H9 (cell line): ENCODE results near the gene SRBD1. TPM values are rescaled to one million over a fixed set of nuclear protein-coding genes. Genes with fewer than 3 reads are reported as not detected.

Source experiments
- DNase-seq: peaks from one replicate; pipeline ENCODE4 v3.0.0-alpha.2; 2017
- H2AFZ ChIP-seq: one replicate; pipeline ENCODE4 v1.6.1; 2013; ENCODE audit warnings: mild to moderate bottlenecking, low read length, control low read depth, moderate library complexity
- H2AK5ac ChIP-seq: 2 replicates; pipeline ENCODE4 v1.6.1; 2013; ENCODE audit warnings: low read length, control low read depth, mixed read lengths; ENCODE audit not compliant: insufficient read length
- H2BK120ac ChIP-seq: one replicate; pipeline ENCODE4 v1.6.1; 2013; ENCODE audit warnings: low read depth, mild to moderate bottlenecking, low read length, control low read depth, inconsistent platforms; ENCODE audit not compliant: poor library complexity, severe bottlenecking
- H2BK12ac ChIP-seq: 2 replicates; pipeline ENCODE4 v1.6.1; 2013; ENCODE audit warnings: low read length, control low read depth, mixed read lengths, low read depth; ENCODE audit not compliant: insufficient read length
- H2BK15ac ChIP-seq: 2 replicates; pipeline ENCODE4 v1.6.1; 2013; ENCODE audit warnings: low read depth, low read length, control low read depth
- H2BK20ac ChIP-seq: one replicate; pipeline ENCODE4 v1.6.1; 2013; ENCODE audit warnings: low read depth, mild to moderate bottlenecking, low read length, control low read depth, inconsistent platforms; ENCODE audit not compliant: poor library complexity, severe bottlenecking
- H2BK5ac ChIP-seq: 2 replicates; pipeline ENCODE4 v1.6.1; 2013; ENCODE audit warnings: low read length, control low read depth, mixed read lengths; ENCODE audit not compliant: insufficient read length
- H3K14ac ChIP-seq: 2 replicates; pipeline ENCODE4 v1.6.1; 2013; ENCODE audit warnings: low read length, control low read depth; ENCODE audit not compliant: insufficient read depth
- H3K18ac ChIP-seq: 2 replicates; pipeline ENCODE4 v1.6.1; 2013; ENCODE audit warnings: low read depth, mild to moderate bottlenecking, mixed read lengths, low read length, control low read depth; ENCODE audit not compliant: insufficient read length
- H3K23ac ChIP-seq: 2 replicates; pipeline ENCODE4 v1.6.1; 2013; ENCODE audit warnings: low read length, control low read depth, mixed read lengths, low read depth; ENCODE audit not compliant: insufficient read length
- H3K23me2 ChIP-seq: 2 replicates; pipeline ENCODE4 v1.6.1; 2013; ENCODE audit warnings: low read depth, mild to moderate bottlenecking, mixed read lengths, low read length, control low read depth; ENCODE audit not compliant: insufficient read length, poor library complexity, severe bottlenecking
- H3K27ac ChIP-seq: 2 replicates; pipeline ENCODE4 v1.5.1; 2013; ENCODE audit warnings: low read length, control low read depth, mixed read lengths, low read depth; ENCODE audit not compliant: insufficient read length
- H3K27me3 ChIP-seq: 2 replicates; pipeline ENCODE4 v1.6.1; 2013; ENCODE audit warnings: low read length, control low read depth, inconsistent platforms; ENCODE audit not compliant: insufficient read depth
- H3K4ac ChIP-seq: 2 replicates; pipeline ENCODE4 v1.6.1; 2013; ENCODE audit warnings: low read depth, mild to moderate bottlenecking, control low read depth, inconsistent platforms, low read length, moderate library complexity
- H3K4me1 ChIP-seq: 2 replicates; pipeline ENCODE4 v1.6.1; 2013; ENCODE audit warnings: low read length, control low read depth, inconsistent platforms; ENCODE audit not compliant: insufficient read depth
- H3K4me2 ChIP-seq: 2 replicates; pipeline ENCODE4 v1.6.1; 2013; ENCODE audit warnings: low read length, control low read depth, mixed read lengths; ENCODE audit not compliant: insufficient read length, insufficient read depth
- H3K56ac ChIP-seq: 2 replicates; pipeline ENCODE4 v1.6.1; 2013; ENCODE audit warnings: low read depth, mild to moderate bottlenecking, mixed read lengths, low read length, control low read depth; ENCODE audit not compliant: insufficient read length
- H3K79me1 ChIP-seq: 2 replicates; pipeline ENCODE4 v1.6.1; 2013; ENCODE audit warnings: low read depth, mild to moderate bottlenecking, moderate library complexity, low read length, control low read depth, inconsistent platforms; ENCODE audit not compliant: insufficient read depth, poor library complexity, severe bottlenecking
- H3K79me2 ChIP-seq: 2 replicates; pipeline ENCODE4 v1.6.1; 2013; ENCODE audit warnings: low read length, control low read depth, inconsistent platforms; ENCODE audit not compliant: insufficient read depth
- H3K9ac ChIP-seq: 2 replicates; pipeline ENCODE4 v1.6.1; 2013; ENCODE audit warnings: low read length, control low read depth, mixed read lengths; ENCODE audit not compliant: insufficient read length; ENCODE audit errors: extremely low read depth
- H3K9me3 ChIP-seq: one replicate; pipeline ENCODE4 v1.6.1; 2013; ENCODE audit warnings: low read depth, low read length, inconsistent platforms; ENCODE audit not compliant: control insufficient read depth
- H3T11ph ChIP-seq: one replicate; pipeline ENCODE4 v1.6.1; 2013; ENCODE audit warnings: mild to moderate bottlenecking, low read length, control low read depth, inconsistent platforms
- H4K20me1 ChIP-seq: one replicate; pipeline ENCODE4 v1.6.1; 2013; ENCODE audit not compliant: control insufficient read depth, insufficient read length, insufficient read depth
- H4K5ac ChIP-seq: 2 replicates; pipeline ENCODE4 v1.6.1; 2013; ENCODE audit warnings: low read depth, mild to moderate bottlenecking, mixed read lengths, low read length, control low read depth; ENCODE audit not compliant: insufficient read length
- H4K8ac ChIP-seq: replicated peaks from 2 replicates; pipeline ENCODE4 v1.6.1; 2013; ENCODE audit warnings: low read length, control low read depth, mixed read lengths, low read depth; ENCODE audit not compliant: insufficient read length
- H4K91ac ChIP-seq: 2 replicates; pipeline ENCODE4 v1.6.1; 2013; ENCODE audit warnings: low read depth, mild to moderate bottlenecking, moderate library complexity, mixed read lengths, low read length, control low read depth; ENCODE audit not compliant: insufficient read length
- H3K27ac Mint-ChIP-seq, 3 experiments: 2 replicates in 2 of 3; 3 replicates in 1 of 3; pipeline ENCODE4 v1.8.0; 2020 to 2021; ENCODE audit warnings: mixed read lengths in 3 of 3, mild to moderate bottlenecking in 1 of 3, moderate library complexity in 1 of 3
- H3K27me3 Mint-ChIP-seq: 2 replicates; pipeline ENCODE4 v1.8.0; 2021; ENCODE audit warnings: low read depth, mild to moderate bottlenecking, moderate library complexity, mixed read lengths
- H3K36me3 Mint-ChIP-seq, 3 experiments: 2 replicates in 2 of 3; 3 replicates in 1 of 3; pipeline ENCODE4 v1.8.0; 2020 to 2021; ENCODE audit warnings: low read depth in 3 of 3, mixed read lengths in 3 of 3; ENCODE audit not compliant: insufficient read depth in 1 of 3
- H3K4me1 Mint-ChIP-seq, 2 experiments: 2 replicates each; pipeline ENCODE4 v1.8.0; 2020; ENCODE audit warnings: mixed read lengths in 2 of 2
- H3K4me3 Mint-ChIP-seq, 2 experiments: 2 replicates in 1 of 2; 3 replicates in 1 of 2; pipeline ENCODE4 v1.8.0; 2020 to 2021; ENCODE audit warnings: mild to moderate bottlenecking in 2 of 2, mixed read lengths in 2 of 2, moderate library complexity in 1 of 2
- H3K9me3 Mint-ChIP-seq, 2 experiments: 2 replicates in 1 of 2; 3 replicates in 1 of 2; pipeline ENCODE4 v1.8.0; 2020; ENCODE audit warnings: mild to moderate bottlenecking in 2 of 2, mixed read lengths in 2 of 2, moderate library complexity in 1 of 2
- WGBS: extraction: QIAGEN DNeasy Blood & Tissue Kit; methylation state at CpG from one replicate; pipeline ENCODE4 v1.1.7; 2013; ENCODE audit warnings: missing lambda C conversion rate, low lambda C conversion rate, mixed read lengths; ENCODE audit not compliant: insufficient read length; ENCODE audit errors: extremely low coverage; 5-methylcytosine and 5-hydroxymethylcytosine counted together
- total RNA-seq: library from RNA; stranded (reverse); gene quantifications from 2 replicates; pipeline ENCODE4 v1.2.1, GENCODE V29; 2021
- TF ChIP-seq, protein P1 (sequence below): fragments of 200-600 bp; sonication (generic); conservative IDR thresholded peaks from 3 replicates; pipeline ENCODE4 v1.8.0; 2021; ENCODE audit warnings: antibody characterized with exemption, mild to moderate bottlenecking

The SRBD1 gene
- total RNA-seq, 1 experiment from 2014 or later: 18.3 TPM

DNA sequence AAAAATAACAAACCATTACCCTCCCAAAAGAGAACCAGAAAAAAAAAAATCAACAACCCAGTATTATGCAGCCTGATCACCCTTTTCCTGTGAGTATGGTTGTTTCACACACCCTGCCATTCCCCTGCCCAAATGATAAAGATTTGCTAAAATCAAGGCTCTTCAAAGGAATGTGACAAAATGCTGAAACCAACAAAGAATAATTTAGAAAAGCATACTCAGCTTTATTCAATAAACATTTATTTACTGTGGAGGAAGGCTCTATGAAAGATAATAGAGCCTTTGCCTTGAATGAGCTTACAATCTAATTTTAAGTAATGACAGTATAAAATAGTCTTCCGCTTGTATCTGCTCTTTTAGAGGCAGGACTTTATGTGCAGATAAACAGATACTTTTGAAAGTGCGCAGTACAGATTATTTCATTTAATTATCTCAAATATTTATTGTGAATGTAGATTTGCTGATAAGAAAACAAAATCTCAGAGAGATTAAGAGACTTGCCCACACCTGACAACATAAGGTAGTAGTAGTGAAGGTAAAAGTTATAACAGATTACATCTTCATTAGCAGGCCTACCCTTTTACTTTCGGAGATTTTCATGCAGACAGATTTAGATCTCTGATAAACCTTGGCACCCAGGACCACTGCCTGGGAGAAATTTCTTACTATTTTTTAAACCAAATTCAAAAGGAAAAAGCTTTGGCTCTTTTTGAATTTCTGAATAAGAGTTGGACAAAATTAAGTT lies 211.9 kb downstream of the SRBD1 start:
- H3K27me3 Mint-ChIP-seq: no peaks in the 10 kb centered on the region
- Histone ChIP-seq H3K27me3 (no peaks in the 10 kb centered on the region), H2AK5ac (no peak overlapping the region), H4K20me1 (no peaks in the 10 kb centered on the region), H4K91ac (no peak overlapping the region), H2BK15ac (no peak overlapping the region), H2BK120ac (no peak overlapping the region), H2AFZ (no peak overlapping the region), H3K56ac (no peak overlapping the region), H2BK5ac (no peak overlapping the region), H4K8ac (no peak overlapping the region), H3K4ac (no peak overlapping the region), H3K27ac (no peak overlapping the region), H4K5ac (no peak overlapping the region), H3K23me2 (no peaks in the 10 kb centered on the region), H3K4me1 (peaks cover 3% of the 10 kb centered on the region; the same call in 1 of the 2 replicates), H3K14ac (no peak overlapping the region), H3K79me1 (no peaks in the 10 kb centered on the region), H3K23ac (no peak overlapping the region), H3T11ph (no peak overlapping the region), H3K9me3 (no peaks in the 10 kb centered on the region), H2BK20ac (no peak overlapping the region), H3K4me2 (no peak overlapping the region), H2BK12ac (no peak overlapping the region), H3K18ac (no peak overlapping the region), H3K79me2 (no peaks in the 10 kb centered on the region), H3K9ac (no peak overlapping the region)
- H3K4me1 Mint-ChIP-seq: peaks cover 32 to 35% of the 10 kb centered on the region in 2 experiments
- WGBS: no CpG with 5 or more reads among the region's 3 CpGs
- H3K27ac Mint-ChIP-seq: no peak overlapping the region; a peak in 2 of 7 replicates
- H3K36me3 Mint-ChIP-seq: no peaks in the 10 kb centered on the region
- no peak for DNase-seq
- TF ChIP-seq, protein P1, sequence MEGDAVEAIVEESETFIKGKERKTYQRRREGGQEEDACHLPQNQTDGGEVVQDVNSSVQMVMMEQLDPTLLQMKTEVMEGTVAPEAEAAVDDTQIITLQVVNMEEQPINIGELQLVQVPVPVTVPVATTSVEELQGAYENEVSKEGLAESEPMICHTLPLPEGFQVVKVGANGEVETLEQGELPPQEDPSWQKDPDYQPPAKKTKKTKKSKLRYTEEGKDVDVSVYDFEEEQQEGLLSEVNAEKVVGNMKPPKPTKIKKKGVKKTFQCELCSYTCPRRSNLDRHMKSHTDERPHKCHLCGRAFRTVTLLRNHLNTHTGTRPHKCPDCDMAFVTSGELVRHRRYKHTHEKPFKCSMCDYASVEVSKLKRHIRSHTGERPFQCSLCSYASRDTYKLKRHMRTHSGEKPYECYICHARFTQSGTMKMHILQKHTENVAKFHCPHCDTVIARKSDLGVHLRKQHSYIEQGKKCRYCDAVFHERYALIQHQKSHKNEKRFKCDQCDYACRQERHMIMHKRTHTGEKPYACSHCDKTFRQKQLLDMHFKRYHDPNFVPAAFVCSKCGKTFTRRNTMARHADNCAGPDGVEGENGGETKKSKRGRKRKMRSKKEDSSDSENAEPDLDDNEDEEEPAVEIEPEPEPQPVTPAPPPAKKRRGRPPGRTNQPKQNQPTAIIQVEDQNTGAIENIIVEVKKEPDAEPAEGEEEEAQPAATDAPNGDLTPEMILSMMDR: no peak
- H3K4me3 Mint-ChIP-seq: no peak overlapping the region
- no peaks in the 10 kb centered on the region for H3K9me3 Mint-ChIP-seq
